ENCODE results near the gene PPM1E.

Gene PPM1E

DNA sequence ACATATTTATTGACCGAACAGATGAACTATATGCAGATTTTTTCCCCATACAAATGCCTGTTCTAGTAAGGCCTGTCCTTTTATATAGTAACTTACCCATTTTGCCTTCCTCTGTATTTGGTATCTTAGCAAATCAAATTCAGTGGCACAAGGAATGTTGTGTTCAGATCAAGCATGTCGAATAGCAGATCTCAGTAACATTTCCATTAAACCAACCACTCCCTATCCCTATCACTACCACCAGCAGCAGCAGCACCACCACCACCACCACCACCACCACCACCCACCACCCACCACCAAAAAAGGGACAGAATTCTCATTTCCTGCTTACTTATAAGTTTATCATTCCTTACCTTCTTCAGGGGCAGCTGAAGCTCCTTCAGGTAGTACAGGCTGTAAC lies 256.3 kb downstream of the PPM1E start:
- TF ChIP-seq SIN3A (IDR thresholded peaks at IDR 0.05; ENCODE audit: borderline replicate concordance, insufficient read depth, low read length) (no peak), FOXP2 (optimal IDR thresholded peaks at IDR 0.05; ENCODE audit: borderline replicate concordance, extremely low read depth, extremely low read length, insufficient read depth) (no peak), REST (IDR thresholded peaks at IDR 0.05; ENCODE audit: insufficient read depth in 1 of 2, low read depth in 2 of 2, low read length in 2 of 2) (no peak), TAF1 (IDR thresholded peaks at IDR 0.05; ENCODE audit: borderline replicate concordance, insufficient read depth, low read length) (no peak), POLR2AphosphoS5 (IDR thresholded peaks at IDR 0.05; ENCODE audit: low read depth, low read length) (no peak)

DNA sequence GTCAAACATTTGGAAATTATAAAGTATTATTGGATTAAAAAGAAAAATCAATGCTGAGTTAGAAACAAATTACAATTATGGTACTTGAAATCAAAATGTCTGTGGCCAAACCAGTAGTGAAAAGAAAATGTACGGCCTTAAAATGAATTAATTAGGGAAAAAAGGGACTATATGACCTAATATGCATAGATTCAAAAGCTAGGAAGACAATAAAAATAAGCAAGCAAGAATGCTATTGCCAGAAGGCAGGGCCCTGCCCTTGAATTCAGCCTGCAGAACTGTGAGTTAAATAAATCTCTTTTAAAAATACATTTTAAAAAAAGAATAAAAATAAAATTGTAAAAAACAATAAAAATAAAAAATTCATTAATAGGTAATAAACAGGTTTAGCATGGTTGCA lies 262.4 kb downstream of the PPM1E start:
- TF ChIP-seq SIN3A (IDR thresholded peaks at IDR 0.05; ENCODE audit: borderline replicate concordance, insufficient read depth, low read length) = no peak

- TF ChIP-seq FOXP2 (optimal IDR thresholded peaks at IDR 0.05; ENCODE audit: borderline replicate concordance, extremely low read depth, extremely low read length, insufficient read depth) = no peak
- TF ChIP-seq POLR2AphosphoS5 (IDR thresholded peaks at IDR 0.05; ENCODE audit: low read depth, low read length) = no peak
- TF ChIP-seq REST (IDR thresholded peaks at IDR 0.05; ENCODE audit: insufficient read depth in 1 of 2, low read depth in 2 of 2, low read length in 2 of 2) = no peak
- TF ChIP-seq TAF1 (IDR thresholded peaks at IDR 0.05; ENCODE audit: borderline replicate concordance, insufficient read depth, low read length) = no peak
- no peak for TF ChIP-seq SIN3A (IDR thresholded peaks at IDR 0.05; ENCODE audit: borderline replicate concordance, insufficient read depth, low read length)
Measured at GRCh38 chr17:59024916-59025315, 269.3 kb downstream of the PPM1E start.

- TF ChIP-seq TAF1 (IDR thresholded peaks at IDR 0.05; ENCODE audit: borderline replicate concordance, insufficient read depth, low read length) (no peak), SIN3A (IDR thresholded peaks at IDR 0.05; ENCODE audit: borderline replicate concordance, insufficient read depth, low read length) (no peak), FOXP2 (optimal IDR thresholded peaks at IDR 0.05; ENCODE audit: borderline replicate concordance, extremely low read depth, extremely low read length, insufficient read depth) (no peak), POLR2AphosphoS5 (IDR thresholded peaks at IDR 0.05; ENCODE audit: low read depth, low read length) (no peak), REST (IDR thresholded peaks at IDR 0.05; ENCODE audit: insufficient read depth in 1 of 2, low read depth in 2 of 2, low read length in 2 of 2) (no peak)
Measured at GRCh38 chr17:59026176-59026939, 270.7 kb downstream of the PPM1E start.

GRCh38 chr17:59027750-59028149 lies 272.1 kb downstream of the PPM1E start:
- TF ChIP-seq TAF1 (IDR thresholded peaks at IDR 0.05; ENCODE audit: borderline replicate concordance, insufficient read depth, low read length) (no peak), POLR2AphosphoS5 (IDR thresholded peaks at IDR 0.05; ENCODE audit: low read depth, low read length) (no peak), SIN3A (IDR thresholded peaks at IDR 0.05; ENCODE audit: borderline replicate concordance, insufficient read depth, low read length) (no peak), REST (IDR thresholded peaks at IDR 0.05; ENCODE audit: insufficient read depth in 1 of 2, low read depth in 2 of 2, low read length in 2 of 2) (no peak), FOXP2 (optimal IDR thresholded peaks at IDR 0.05; ENCODE audit: borderline replicate concordance, extremely low read depth, extremely low read length, insufficient read depth) (no peak)
